ENCODE results near the gene RAB6A.
"Not testable (repeated sequence)": the region's sequence is repeated elsewhere in the genome, so short reads cannot be mapped to it uniquely, and the experiment has no call there.

RAB6A gene

GRCh38 chr11:73734011-73734410, 26.9 kb downstream of the RAB6A start:
- not testable (repeated sequence) for H3K4me3 ChIP-seq, H3K27ac ChIP-seq

DNA sequence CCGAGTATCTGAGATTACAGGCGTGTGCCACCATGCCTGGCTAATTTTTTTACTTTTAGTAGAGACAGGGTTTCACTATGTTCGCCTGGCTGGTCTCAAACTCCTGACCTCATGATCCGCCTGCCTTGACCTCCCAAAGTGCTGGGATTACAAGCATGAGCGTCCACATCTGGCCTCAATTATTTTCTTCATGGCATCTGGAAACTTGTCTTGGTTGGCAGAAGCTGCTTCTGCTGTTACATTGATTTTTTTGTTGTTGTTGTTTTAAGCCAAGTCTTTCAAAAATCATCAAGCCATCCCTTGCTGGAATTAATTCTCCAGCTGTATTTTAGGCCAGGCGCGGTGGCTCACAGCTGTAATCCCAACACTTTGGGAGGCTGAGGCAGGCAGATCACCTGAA, 27.9 kb downstream of the RAB6A start:
- not testable (repeated sequence) for H3K27ac ChIP-seq, H3K4me3 ChIP-seq

DNA sequence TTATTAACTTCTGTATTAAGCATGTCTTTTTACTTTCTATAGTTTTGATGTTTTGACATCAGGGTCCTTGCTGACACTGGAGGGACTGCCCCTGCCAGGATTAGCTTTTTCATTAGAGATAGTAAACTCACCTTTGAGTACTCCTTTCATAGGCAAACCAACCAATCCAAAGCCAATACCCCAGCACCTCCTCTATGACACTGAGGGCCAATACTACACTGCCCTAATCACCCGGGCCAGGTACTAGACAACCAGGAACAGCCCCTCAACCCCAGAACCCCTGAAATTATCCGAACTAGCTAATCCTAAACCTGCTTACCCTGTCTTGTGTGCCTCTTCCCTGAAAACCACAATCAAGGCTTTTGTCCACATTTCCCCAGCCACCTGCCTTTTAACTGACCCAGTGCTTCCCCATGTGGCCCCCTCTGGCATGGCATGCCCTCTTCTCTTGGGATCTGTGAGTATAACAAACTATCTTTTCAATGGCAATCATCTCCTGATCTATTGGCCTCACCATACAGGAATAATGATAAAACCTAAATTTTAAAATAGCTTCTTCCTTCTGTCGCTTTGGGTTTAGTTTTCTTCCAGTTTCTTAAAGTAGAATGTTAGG, 31.2 kb downstream of the RAB6A start:
- Histone ChIP-seq H3K27ac (no peak overlapping the region), H3K4me3 (no peak overlapping the region)

DNA sequence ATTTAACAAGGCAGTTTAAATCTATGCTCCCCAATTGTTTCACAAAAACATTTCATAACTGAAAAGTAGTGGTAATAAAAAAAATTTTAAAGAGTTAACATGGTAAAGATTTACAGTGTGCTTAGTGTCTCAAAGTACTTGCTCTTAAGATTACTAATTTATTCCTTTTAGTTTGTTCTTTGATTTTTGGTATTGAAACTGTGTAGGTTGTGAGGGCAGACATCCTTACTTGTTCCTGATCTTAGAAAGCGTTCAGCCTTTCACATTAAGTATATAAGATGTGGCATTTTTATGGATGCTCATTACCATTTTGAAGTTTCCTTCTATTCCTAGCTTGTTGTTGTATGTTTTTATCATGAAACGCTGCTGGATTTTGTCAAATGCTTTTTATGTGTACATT, 32.9 kb downstream of the RAB6A start:
- Histone ChIP-seq H3K27ac (no peak overlapping the region), H3K4me3 (no peak overlapping the region)

GRCh38 chr11:73726825-73727224, 34.0 kb downstream of the RAB6A start:
- Histone ChIP-seq H3K4me3 (no peak overlapping the region), H3K27ac (no peak overlapping the region)

DNA sequence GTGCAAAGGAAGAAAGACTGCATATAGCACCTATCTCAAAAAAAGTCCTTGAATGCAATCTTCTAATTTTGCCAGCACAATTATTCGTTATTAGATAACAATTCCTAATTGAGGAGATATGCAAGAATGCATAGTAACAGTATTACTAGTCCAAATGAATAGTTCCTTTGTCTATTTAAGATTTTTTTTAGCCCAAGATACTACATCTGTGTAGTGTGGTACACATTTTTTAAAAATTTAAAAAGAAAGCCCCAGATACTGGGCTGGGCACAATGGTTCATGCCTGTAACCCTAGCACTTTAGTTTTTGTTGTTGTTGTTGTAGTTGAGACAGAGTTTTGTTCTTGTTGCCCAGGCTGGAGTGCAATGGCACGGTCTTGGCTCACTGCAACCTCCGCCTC, 43.7 kb downstream of the RAB6A start:
- Histone ChIP-seq H3K4me3 (no peak overlapping the region), H3K27ac (no peak overlapping the region)

- Histone ChIP-seq H3K27ac (no peak overlapping the region), H3K4me3 (no peak overlapping the region)
Observed at GRCh38 chr11:73716153-73717056, 44.5 kb downstream of the RAB6A start.

GRCh38 chr11:73715541-73715940, 45.3 kb downstream of the RAB6A start:
- H3K27ac ChIP-seq, result no peak overlapping the region

DNA sequence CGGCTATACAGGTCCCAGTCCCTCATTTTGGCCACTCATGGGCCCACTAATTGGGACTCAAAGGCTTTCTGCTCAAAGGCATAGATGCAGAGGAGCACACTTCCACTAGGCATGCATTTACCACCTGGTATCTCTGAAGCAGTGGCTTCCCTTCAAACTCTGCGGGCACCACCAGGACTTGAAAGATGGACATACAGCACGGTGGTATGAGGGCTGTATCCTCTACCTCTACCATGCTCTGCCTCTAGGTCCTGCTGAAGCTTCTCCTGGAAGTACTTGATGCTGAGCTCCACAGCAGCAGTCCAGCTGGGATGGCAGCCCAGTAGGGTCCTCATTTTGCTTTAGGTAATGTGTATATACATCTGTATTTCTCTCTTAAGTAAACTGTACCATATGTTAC, 49.9 kb downstream of the RAB6A start:
- Histone ChIP-seq H3K4me3 (no peak overlapping the region), H3K27ac (no peak overlapping the region)

More at GRCh38 chr11:73715541-73715940, 45.3 kb downstream of the RAB6A start:
- H3K4me3 ChIP-seq, result no peak overlapping the region

GRCh38 chr11:73705053-73705452, 55.8 kb downstream of the RAB6A start:
- H3K4me3 ChIP-seq, result no peak overlapping the region
- no peak overlapping the region for H3K27ac ChIP-seq

GRCh38 chr11:73693899-73694525, 66.9 kb downstream of the RAB6A start:
- Histone ChIP-seq H3K4me3 (no peak overlapping the region), H3K27ac (no peak overlapping the region)

DNA sequence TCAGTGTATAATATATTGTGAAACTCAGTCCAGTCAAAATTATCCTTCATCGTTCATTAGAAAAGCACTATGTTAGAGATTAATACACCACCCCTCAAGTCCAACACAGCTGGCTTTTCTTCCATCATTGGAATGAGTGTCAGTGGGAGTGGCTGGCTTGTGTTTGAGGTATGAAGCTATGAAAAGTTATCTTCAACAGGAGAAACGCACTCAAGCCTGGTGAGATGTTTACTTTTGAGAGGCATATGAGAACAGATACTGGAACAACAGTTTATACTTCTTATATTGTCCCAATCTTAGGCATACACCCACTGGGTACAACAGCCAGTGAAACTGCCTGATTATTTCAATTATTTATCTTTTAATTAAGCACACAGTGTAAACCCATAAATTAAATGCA, 80.2 kb downstream of the RAB6A start:
- Histone ChIP-seq H3K27ac (no peak overlapping the region), H3K4me3 (no peak overlapping the region)

- not testable (repeated sequence) for H3K27ac ChIP-seq, H3K4me3 ChIP-seq
Observed at GRCh38 chr11:73676552-73676951, 84.3 kb downstream of the RAB6A start.

GRCh38 chr11:73671701-73672100, 89.2 kb downstream of the RAB6A start:
- Histone ChIP-seq H3K4me3 (no peak overlapping the region), H3K27ac (no peak overlapping the region)

GRCh38 chr11:73670808-73671207, 90.1 kb downstream of the RAB6A start:
- Histone ChIP-seq H3K4me3 (no peak overlapping the region), H3K27ac (no peak overlapping the region)

DNA sequence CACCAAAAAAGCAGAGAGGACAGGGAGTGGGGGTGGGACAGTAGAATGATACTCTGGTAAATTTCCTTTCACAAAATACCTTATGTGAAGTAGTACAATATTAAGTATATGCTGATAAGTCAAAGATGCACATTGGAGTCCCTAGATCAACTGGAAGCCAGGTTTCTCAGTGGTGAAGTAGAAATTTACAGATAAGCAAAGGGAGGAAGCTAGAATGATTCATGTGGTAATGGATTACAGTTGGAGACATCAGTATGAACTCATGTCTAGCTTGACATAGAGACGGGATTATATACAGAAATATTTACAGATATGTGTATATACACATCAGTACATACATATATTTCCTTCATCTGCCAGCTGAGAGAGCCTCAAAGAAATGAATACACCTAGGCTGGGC, 93.0 kb downstream of the RAB6A start:
- H3K4me3 ChIP-seq, result no peak overlapping the region
- no peak overlapping the region for H3K27ac ChIP-seq

- Histone ChIP-seq H3K4me3 (no peak overlapping the region), H3K27ac (no peak overlapping the region)
Observed at GRCh38 chr11:73664877-73665276, 96.0 kb downstream of the RAB6A start.

DNA sequence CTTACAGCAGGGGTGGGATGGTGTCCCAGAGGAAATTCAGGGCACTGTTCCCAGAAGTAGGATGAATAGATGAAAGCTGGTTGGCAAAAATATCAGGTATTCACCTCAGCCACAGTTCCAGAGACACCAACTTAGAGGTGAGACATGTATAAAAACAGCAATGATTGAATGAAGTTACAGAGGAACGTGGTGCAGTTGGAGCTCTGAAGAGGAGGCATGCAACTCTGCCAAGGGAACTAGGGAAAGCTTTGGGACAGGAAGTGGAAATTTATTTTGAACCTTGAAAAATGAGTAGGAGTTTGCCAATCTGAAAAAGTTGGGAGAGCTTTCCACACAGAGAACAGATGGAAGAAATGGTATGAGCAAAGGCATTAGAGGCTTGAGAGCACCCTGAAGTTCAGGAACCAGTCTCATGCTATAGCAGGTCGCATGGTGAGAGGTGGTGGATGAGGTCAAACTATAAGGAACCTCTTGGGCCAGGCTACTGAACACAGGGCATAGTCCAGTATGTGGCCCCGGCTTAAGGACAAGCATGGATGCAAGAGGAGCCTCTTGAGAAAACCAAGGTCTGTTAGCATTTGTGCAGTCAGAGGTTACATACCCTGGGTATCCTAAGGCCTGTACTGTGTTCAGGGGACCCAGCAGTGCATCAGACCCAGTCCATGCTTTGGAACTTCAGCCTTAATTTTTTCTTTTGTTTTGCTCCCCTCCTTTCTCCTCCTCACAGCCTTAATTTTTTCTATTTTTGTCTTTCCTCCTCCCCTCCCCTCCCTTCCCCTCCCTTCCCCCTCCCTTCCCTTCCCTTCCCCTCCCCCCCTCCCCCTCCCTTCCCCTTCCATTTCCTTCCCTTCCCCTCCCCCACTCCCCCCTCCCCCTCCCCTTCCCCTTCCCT, 97.0 kb downstream of the RAB6A start:
- H3K4me3 ChIP-seq, result no peak overlapping the region
- no peak overlapping the region for H3K27ac ChIP-seq

GRCh38 chr11:73662445-73663157, 98.3 kb downstream of the RAB6A start:
- Histone ChIP-seq H3K4me3 (no peak overlapping the region), H3K27ac (no peak overlapping the region)

All from skin epidermis (tissue), 12 donors.